Ovary (tissue), 3 donors: ENCODE measurements around the gene PTPN2.

Experiments
- CTCF ChIP-seq, 3 donors: fragments of 450-650 bp in 2 of 3; fragments of 200-600 bp in 1 of 3; IDR thresholded peaks; one replicate each; pipeline versions ENCODE4 v1.5.1 to v1.8.0; 2016 to 2022; ENCODE audit warnings: antibody characterized with exemption in 3 of 3, mild to moderate bottlenecking in 1 of 3
- POLR2A ChIP-seq: fragments of 450-650 bp; IDR thresholded peaks from one replicate; pipeline ENCODE4 v1.6.1; 2017; ENCODE audit warnings: antibody characterized with exemption, mild to moderate bottlenecking, moderate library complexity
- donor health status: DM: no; HTN: no; CAD: no.

- TF ChIP-seq POLR2A, result no peak
- TF ChIP-seq CTCF (IDR thresholded peaks at IDR 0.05), result no peak
Observed at GRCh38 chr18:12841070-12841469, 43.0 kb downstream of the PTPN2 start.
